ENCODE results near the gene VPS13D.

The VPS13D gene

DNA sequence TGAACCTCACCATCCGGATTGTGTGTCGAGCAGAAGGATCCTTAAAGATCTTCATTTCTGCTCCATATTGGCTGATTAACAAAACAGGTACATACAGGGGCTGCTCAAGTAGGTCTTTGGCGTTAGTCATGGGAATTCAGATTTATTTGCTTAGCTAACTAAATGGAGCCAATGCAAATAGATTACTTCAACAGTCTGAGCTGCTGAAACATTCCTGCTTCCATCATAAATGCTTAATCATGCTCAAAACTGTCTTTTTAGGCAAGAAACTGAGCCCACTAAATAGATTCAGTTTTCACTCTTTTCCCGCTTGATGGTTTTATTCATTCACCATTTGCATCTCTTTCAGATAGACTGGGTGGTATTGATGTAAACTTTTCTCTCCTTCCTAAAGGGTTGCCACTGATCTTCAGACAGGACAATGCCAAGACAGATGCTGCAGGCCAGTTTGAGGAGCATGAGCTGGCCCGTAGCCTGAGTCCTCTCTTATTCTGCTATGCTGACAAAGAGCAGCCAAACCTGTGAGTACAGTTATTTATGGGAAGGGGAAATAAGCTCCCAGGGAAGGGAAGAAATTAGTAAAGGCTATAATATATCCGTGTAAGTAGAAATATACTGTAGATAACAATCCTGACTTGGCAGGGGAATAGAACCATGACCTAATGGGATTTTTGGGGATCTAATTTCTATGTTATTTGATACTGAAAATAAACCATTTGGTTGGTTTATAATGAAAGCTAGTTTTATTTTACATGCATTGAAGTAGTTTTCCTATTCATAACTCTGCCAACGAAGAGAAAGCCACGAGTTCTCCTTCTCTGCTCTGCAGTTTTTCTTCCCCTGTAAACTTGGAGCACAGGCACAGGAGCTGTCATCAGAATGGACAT lies 126.4 kb downstream of the VPS13D start:
- ChIA-PET CTCF (interaction anchor here (0.8 to 1.8 kb wide), 5 partner anchors 9 to 60 kb away, joined by 3 read pairs; no protein-coding TSS in a partner anchor), POLR2A (no interaction called here)
- TF ChIP-seq, protein P1, sequence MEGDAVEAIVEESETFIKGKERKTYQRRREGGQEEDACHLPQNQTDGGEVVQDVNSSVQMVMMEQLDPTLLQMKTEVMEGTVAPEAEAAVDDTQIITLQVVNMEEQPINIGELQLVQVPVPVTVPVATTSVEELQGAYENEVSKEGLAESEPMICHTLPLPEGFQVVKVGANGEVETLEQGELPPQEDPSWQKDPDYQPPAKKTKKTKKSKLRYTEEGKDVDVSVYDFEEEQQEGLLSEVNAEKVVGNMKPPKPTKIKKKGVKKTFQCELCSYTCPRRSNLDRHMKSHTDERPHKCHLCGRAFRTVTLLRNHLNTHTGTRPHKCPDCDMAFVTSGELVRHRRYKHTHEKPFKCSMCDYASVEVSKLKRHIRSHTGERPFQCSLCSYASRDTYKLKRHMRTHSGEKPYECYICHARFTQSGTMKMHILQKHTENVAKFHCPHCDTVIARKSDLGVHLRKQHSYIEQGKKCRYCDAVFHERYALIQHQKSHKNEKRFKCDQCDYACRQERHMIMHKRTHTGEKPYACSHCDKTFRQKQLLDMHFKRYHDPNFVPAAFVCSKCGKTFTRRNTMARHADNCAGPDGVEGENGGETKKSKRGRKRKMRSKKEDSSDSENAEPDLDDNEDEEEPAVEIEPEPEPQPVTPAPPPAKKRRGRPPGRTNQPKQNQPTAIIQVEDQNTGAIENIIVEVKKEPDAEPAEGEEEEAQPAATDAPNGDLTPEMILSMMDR (IDR thresholded peaks at IDR 0.05; ENCODE audit: control extremely low read depth, extremely low read depth, low read depth, missing control alignments), result no peak
- no peak for DNase-seq (ENCODE audit: extremely low spot score)

DNA sequence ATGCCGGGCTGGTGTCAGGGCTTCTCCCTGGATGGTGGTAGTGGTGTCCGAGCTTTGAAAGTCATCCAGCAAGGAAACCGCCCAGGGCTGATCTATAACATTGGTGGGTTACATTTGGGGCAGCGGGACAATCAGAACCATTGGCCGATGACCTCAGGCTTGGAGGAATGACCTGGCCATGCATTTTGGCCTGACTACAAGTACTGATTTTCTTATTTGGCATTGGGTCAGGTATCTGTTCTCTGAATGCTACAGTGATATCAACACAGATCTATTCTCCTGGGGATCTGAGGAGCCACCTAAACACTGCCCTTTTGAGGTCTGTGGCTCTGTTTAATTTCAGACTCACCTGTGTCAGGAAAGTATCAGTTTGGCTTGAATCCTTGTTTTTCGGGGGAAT lies 128.7 kb downstream of the VPS13D start:
- DNase-seq (ENCODE audit: extremely low spot score), result no peak
- TF ChIP-seq, protein P1 (IDR thresholded peaks at IDR 0.05; ENCODE audit: control extremely low read depth, extremely low read depth, low read depth, missing control alignments), result no peak
- POLR2A ChIA-PET, result no interaction called here
- CTCF ChIA-PET, result no interaction called here

DNA sequence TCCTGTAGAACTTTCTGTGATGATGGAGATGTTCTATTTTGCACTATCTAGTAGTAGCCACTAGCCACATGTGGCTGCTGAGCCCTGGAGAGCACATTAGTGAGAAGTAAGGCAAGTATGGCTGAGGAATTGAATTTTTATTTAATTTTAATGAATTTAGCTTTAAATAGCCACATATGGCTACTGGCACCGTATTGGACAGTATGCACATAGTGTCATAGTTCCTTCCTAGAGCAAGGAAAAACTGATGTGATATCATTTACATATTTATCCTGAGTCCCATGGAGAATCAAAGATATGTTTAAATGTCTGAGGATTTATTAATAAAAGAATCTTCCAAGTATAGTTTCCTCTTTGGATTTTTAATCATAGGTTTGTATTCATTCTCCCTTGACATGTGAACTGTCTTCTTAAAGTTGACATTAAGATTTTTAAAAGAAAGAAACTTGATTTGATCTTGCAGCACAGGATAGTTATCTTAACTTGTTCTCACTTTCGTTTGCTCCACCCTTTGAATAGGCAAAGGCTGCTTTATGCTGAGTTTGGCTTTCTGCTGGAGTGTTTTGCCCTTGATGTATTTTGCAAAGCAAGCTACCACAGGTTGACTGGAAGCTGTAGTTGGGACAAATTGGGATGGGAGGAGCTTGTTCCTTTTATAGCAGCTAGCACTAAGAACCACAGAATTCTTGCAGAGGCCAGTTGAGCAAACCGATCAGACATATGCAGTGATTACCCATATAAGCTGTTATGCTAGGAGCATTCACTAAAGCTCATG lies 129.7 kb downstream of the VPS13D start:
- TF ChIP-seq, protein P1 (IDR thresholded peaks at IDR 0.05; ENCODE audit: control extremely low read depth, extremely low read depth, low read depth, missing control alignments), result no peak
- POLR2A ChIA-PET, result no interaction called here
- DNase-seq (ENCODE audit: extremely low spot score), result no peak
- CTCF ChIA-PET, result no interaction called here

DNA sequence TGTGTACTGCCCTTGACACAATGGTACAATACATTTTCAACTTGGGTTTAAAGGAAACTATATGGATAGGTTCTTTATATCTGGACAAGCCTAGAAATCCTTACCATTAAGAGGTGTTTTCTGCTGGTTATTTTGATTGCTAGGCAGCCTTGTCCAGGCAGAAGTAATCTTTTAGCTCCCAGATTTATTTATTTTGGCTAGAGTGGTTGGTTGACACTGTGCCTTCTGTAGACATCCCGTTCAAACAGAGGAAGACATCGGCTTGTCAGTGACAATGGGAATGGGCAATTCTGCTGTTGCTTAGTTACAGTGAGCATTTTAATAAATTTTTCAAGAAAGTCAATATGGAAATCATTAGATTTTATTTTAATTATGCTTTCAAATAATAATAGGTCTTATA lies 138.8 kb downstream of the VPS13D start:
- POLR2A ChIA-PET, result no interaction called here
- CTCF ChIA-PET, result no interaction called here
- DNase-seq (ENCODE audit: extremely low spot score), result no peak
- TF ChIP-seq, protein P1 (IDR thresholded peaks at IDR 0.05; ENCODE audit: control extremely low read depth, extremely low read depth, low read depth, missing control alignments), result no peak

DNA sequence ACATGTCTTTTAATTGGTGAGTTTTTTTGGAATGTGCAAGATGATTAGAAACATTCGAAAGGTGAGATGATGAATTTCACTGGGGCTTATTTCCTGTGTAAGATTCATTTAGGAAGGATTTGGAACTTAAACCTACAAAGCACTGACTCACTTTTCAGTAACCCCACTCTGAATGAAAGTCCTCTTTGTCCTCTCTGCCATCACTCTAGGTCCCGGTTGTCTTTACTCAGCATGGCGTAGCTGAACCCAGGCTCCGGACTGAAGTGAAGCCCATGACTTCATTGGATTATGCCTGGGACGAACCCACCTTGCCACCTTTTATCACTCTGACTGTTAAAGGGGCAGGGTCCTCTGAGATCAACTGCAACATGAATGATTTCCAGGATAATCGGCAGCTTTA lies 139.4 kb downstream of the VPS13D start:
- TF ChIP-seq, protein P1 (IDR thresholded peaks at IDR 0.05; ENCODE audit: control extremely low read depth, extremely low read depth, low read depth, missing control alignments), result no peak
- CTCF ChIA-PET, result no interaction called here
- no peak for DNase-seq (ENCODE audit: extremely low spot score)
- POLR2A ChIA-PET, result no interaction called here

DNA sequence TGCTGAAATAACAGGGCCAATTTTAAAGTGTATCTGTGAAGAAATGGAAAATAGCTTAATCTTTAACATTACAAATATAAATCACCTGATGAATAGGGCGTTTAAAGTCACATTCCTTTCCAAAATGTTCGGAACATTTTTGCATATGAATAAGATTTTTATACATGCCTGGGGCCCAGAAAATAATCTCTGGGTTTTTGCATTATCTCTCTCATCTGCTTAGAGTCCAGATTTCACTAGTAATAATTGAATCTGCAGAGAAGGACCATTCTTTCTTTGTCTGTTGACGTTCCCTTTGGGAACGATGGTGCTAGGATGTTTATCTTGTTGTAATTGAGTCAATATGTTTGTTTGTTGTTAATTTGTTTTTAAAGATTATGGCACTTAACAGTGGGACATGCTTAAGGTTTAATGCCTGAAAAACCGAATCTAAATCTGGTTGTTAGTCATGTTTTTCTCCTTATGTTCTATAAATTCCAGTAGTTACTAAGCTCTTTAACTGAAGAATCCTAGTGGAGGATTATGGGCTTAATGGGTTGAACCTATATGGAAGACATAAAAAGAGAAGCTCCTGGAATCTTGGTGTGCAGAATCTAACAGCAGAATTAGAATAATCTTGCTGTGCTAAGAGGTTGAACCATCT lies 140.6 kb downstream of the VPS13D start:
- no peak for DNase-seq (ENCODE audit: extremely low spot score)
- ChIA-PET CTCF (interaction anchor here (1.3 kb wide), 1 partner anchor 10 kb away, joined by 4 read pairs; no protein-coding TSS in a partner anchor), POLR2A (no interaction called here)
- TF ChIP-seq, protein P1 (IDR thresholded peaks at IDR 0.05; ENCODE audit: control extremely low read depth, extremely low read depth, low read depth, missing control alignments), result no peak
